ENCODE measurements around the gene OSBPL6. TPM values are rescaled to one million over a fixed set of nuclear protein-coding genes. Genes with fewer than 3 reads are reported as not detected.

The OSBPL6 gene
- total RNA-seq, 1 experiment from 2014 or later = 11.6 TPM

DNA sequence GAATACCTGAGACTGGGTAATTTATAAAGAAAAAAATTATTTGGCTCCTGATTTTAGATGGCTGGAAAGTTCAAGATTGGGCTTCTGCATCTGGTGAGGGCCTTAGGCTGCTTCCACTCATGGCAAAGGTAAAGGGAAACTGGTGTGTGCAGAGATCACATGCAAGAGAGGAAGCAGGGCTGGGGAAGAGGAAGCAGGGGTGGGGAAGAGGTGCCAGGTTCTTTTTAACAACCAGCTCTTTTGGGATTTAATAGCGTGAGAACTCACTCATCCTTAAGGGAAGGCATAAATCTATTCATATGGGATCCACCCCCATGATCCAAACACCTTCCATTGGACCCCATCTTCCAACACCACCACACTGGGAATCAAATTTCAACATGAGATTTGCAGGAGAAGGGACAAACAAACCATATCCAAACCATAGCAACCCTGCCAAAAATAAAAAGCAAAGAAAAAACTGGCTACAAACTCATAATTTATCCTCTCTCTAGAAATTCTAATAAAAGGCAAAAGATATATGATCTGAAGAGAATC, 226.2 kb downstream of the OSBPL6 start:
- ATAC-seq = no peak

DNA sequence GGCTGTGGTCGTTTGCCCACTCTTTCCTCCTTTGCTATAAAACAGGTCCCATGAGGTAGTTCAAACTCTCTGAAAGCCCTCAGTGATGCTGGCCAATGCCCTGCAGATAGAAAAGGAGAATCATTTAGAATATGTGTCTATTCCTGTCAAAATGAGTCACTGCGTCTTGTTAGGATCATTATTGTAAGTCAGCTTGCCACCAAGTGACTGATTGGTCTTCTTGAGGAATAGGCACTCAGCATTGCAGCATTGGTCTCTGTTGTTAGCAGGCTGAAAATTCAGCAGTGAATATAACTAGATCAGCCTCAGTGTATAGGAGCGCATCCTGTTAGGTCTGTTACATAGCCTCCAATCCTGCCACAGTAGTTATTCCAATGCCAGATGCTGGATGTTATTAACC, 227.8 kb downstream of the OSBPL6 start:
- POLR2A ChIA-PET = no interaction called here
- intact Hi-C loops (cut with micrococcal nuclease) = no loop called here
- H3K4me1 ChIP-seq (ENCODE audit: control insufficient read depth in 1 of 2, insufficient read depth in 2 of 2, low read length in 2 of 2) = peaks cover 0 to 5% of the 10 kb centered on the region in 2 experiments; a peak in 1 of 4 replicates
- no peak overlapping the region for H3K9ac ChIP-seq (ENCODE audit: low read length)
- H3K36me3 ChIP-seq (ENCODE audit: control insufficient read depth in 1 of 2, insufficient read depth in 2 of 2, low read length in 2 of 2) = no peaks in the 10 kb centered on the region
- no peaks in the 10 kb centered on the region for H4K20me1 ChIP-seq (ENCODE audit: insufficient read depth)
- no peaks in the 10 kb centered on the region for H3K27me3 ChIP-seq (ENCODE audit: insufficient read depth, low read length)
- no TSS peak for BruUV-seq (replicated peaks)
- DNase-seq (ENCODE audit: low read depth, low spot score) (no peak), ATAC-seq (no peak)
- H3K79me2 ChIP-seq (ENCODE audit: insufficient read depth, low read length) = no peaks in the 10 kb centered on the region
- CTCF ChIA-PET = no interaction called here
- H3K9me3 ChIP-seq (ENCODE audit: control insufficient read depth in 1 of 2, insufficient read depth in 1 of 2, low read depth in 1 of 2, low read length in 2 of 2) = no peaks in the 10 kb centered on the region
- RAD21 ChIA-PET (ENCODE audit: low non-redundant PET in 1 of 2, low total read pairs in 2 of 2, uncharacterized antibody in 2 of 2, unreplicated experiment in 2 of 2) = no interaction called here
- no peak overlapping the region for H3K4me2 ChIP-seq (ENCODE audit: low read length)
- no peak overlapping the region for H3K4me3 ChIP-seq (replicated peaks in 1 of 2; ENCODE audit: low read depth in 1 of 2, low read length in 2 of 2)
- no peak overlapping the region for H2AFZ ChIP-seq (ENCODE audit: low read depth, low read length, poor library complexity, severe bottlenecking)
- TF ChIP-seq, protein P1, sequence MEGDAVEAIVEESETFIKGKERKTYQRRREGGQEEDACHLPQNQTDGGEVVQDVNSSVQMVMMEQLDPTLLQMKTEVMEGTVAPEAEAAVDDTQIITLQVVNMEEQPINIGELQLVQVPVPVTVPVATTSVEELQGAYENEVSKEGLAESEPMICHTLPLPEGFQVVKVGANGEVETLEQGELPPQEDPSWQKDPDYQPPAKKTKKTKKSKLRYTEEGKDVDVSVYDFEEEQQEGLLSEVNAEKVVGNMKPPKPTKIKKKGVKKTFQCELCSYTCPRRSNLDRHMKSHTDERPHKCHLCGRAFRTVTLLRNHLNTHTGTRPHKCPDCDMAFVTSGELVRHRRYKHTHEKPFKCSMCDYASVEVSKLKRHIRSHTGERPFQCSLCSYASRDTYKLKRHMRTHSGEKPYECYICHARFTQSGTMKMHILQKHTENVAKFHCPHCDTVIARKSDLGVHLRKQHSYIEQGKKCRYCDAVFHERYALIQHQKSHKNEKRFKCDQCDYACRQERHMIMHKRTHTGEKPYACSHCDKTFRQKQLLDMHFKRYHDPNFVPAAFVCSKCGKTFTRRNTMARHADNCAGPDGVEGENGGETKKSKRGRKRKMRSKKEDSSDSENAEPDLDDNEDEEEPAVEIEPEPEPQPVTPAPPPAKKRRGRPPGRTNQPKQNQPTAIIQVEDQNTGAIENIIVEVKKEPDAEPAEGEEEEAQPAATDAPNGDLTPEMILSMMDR (IDR thresholded peaks at IDR 0.05 in 2 of 3, conservative IDR thresholded peaks at IDR 0.05 in 1 of 3; ENCODE audit: borderline replicate concordance in 1 of 3, insufficient read depth in 1 of 3, low read depth in 2 of 3, low read length in 2 of 3) = no peak
- TF ChIP-seq EGR1 (IDR thresholded peaks at IDR 0.05; ENCODE audit: low read depth) (no peak), POLR2AphosphoS5 (IDR thresholded peaks at IDR 0.05; ENCODE audit: low read depth, low read length) (no peak), SP1 (IDR thresholded peaks at IDR 0.05; ENCODE audit: low read depth) (no peak), EZH2 (IDR thresholded peaks at IDR 0.05) (no peak), POLR2A (IDR thresholded peaks at IDR 0.05; ENCODE audit: borderline replicate concordance, extremely low read depth, insufficient read depth, insufficient read length) (no peak), MAX (IDR thresholded peaks at IDR 0.05) (no peak), ZNF274 (IDR thresholded peaks at IDR 0.05; ENCODE audit: low read depth, low read length) (no peak), RAD21 (IDR thresholded peaks at IDR 0.05; ENCODE audit: low read depth) (no peak), ZFX (IDR thresholded peaks at IDR 0.05) (no peak)
- no peak overlapping the region for H3K27ac ChIP-seq (ENCODE audit: low read depth, low read length)
- H3K9me2 ChIP-seq (ENCODE audit: insufficient read depth) = no peaks in the 10 kb centered on the region

More for the DNA sequence above, 226.2 kb downstream of the OSBPL6 start:
- no peaks in the 10 kb centered on the region for H3K36me3 ChIP-seq (ENCODE audit: control insufficient read depth in 1 of 2, insufficient read depth in 2 of 2, low read length in 2 of 2)
- CTCF ChIA-PET = interaction anchor here (2.0 kb wide), 1 partner anchor 288 kb away, joined by 4 read pairs; no protein-coding TSS in a partner anchor
- TF ChIP-seq, protein P1 (IDR thresholded peaks at IDR 0.05 in 2 of 3, conservative IDR thresholded peaks at IDR 0.05 in 1 of 3; ENCODE audit: borderline replicate concordance in 1 of 3, insufficient read depth in 1 of 3, low read depth in 2 of 3, low read length in 2 of 3) = no peak
- no peak for TF ChIP-seq JUND (IDR thresholded peaks at IDR 0.05)
- no peak for TF ChIP-seq POLR2A (IDR thresholded peaks at IDR 0.05; ENCODE audit: borderline replicate concordance, extremely low read depth, insufficient read depth, insufficient read length)
- TF ChIP-seq EGR1 (IDR thresholded peaks at IDR 0.05; ENCODE audit: low read depth) = no peak
- no peak for TF ChIP-seq EZH2phosphoT487 (IDR thresholded peaks at IDR 0.05; ENCODE audit: borderline replicate concordance)
- no peak for TF ChIP-seq YY1 (IDR thresholded peaks at IDR 0.05; ENCODE audit: extremely low read depth, insufficient replicate concordance, low read depth, low read length)
- no peak for TF ChIP-seq CBX3 (IDR thresholded peaks at IDR 0.05; ENCODE audit: low read depth)
- H3K9me3 ChIP-seq (ENCODE audit: control insufficient read depth in 1 of 2, insufficient read depth in 1 of 2, low read depth in 1 of 2, low read length in 2 of 2) = no peaks in the 10 kb centered on the region
- no peaks in the 10 kb centered on the region for H3K9me2 ChIP-seq (ENCODE audit: insufficient read depth)
- no peak overlapping the region for H3K4me3 ChIP-seq (replicated peaks in 1 of 2; ENCODE audit: low read depth in 1 of 2, low read length in 2 of 2)
- intact Hi-C loops (cut with micrococcal nuclease) = no loop called here
- no peaks in the 10 kb centered on the region for H3K4me1 ChIP-seq (ENCODE audit: control insufficient read depth in 1 of 2, insufficient read depth in 2 of 2, low read length in 2 of 2)
- no peak overlapping the region for H3K27ac ChIP-seq (ENCODE audit: low read depth, low read length)
- H3K27me3 ChIP-seq (ENCODE audit: insufficient read depth, low read length) = no peaks in the 10 kb centered on the region
- no peak for DNase-seq (ENCODE audit: low read depth, low spot score)
- H4K20me1 ChIP-seq (ENCODE audit: insufficient read depth) = no peaks in the 10 kb centered on the region
- no peak overlapping the region for H2AFZ ChIP-seq (ENCODE audit: low read depth, low read length, poor library complexity, severe bottlenecking)
- H3K79me2 ChIP-seq (ENCODE audit: insufficient read depth, low read length) = no peaks in the 10 kb centered on the region
- no TSS peak for BruUV-seq (replicated peaks)
- RAD21 ChIA-PET (ENCODE audit: low non-redundant PET in 1 of 2, low total read pairs in 2 of 2, uncharacterized antibody in 2 of 2, unreplicated experiment in 2 of 2) = no interaction called here
- no peak overlapping the region for H3K4me2 ChIP-seq (ENCODE audit: low read length)
- no peak overlapping the region for H3K9ac ChIP-seq (ENCODE audit: low read length)
- POLR2A ChIA-PET = no interaction called here

Data from HCT116 (cell line).